Eye (tissue), 1 donor: ENCODE results near the gene APOC3.
A peak's percentile ranks its signal among the peaks of the same experiment; 100 is the strongest.
"Not testable (repeated sequence)": the region's sequence is repeated elsewhere in the genome, so short reads cannot be mapped to it uniquely, and the experiment has no call there.

Source experiments
- DNase-seq: peaks from one replicate; pipeline ENCODE4 v3.0.0-alpha.2; 2015

Gene APOC3

DNA sequence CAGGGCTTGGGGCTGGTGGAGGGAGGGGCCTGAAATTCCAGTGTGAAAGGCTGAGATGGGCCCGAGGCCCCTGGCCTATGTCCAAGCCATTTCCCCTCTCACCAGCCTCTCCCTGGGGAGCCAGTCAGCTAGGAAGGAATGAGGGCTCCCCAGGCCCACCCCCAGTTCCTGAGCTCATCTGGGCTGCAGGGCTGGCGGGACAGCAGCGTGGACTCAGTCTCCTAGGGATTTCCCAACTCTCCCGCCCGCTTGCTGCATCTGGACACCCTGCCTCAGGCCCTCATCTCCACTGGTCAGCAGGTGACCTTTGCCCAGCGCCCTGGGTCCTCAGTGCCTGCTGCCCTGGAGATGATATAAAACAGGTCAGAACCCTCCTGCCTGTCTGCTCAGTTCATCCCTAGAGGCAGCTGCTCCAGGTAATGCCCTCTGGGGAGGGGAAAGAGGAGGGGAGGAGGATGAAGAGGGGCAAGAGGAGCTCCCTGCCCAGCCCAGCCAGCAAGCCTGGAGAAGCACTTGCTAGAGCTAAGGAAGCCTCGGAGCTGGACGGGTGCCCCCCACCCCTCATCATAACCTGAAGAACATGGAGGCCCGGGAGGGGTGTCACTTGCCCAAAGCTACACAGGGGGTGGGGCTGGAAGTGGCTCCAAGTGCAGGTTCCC is at the start of gene APOC3:
TSS of gene APOC3 (plus strand) at position 383 of the 659 bp plus-strand sequence. CDS start 676 bp downstream, outside the sequence.
- DNase-seq, result no peak

DNA sequence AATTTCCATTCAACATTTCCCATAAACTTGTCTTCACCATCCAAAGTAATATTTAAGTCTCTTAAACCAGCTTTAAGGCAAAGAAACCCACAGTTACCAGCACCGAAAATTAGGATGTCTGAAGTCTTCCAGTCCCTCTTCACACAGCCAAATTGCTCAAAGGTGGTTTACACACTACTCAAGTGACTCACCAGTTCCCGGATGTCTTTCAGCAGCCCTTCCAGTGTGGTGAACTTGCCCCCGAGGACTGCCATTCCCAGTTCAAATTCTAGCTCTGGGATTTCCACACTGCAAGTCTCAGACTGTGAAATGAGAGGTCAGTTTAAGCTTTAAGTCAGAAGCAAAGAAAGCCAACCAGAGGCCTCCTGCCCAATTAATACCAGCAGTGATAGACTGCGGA is 47.0 kb upstream of the APOC3 start:
- DNase-seq, result no peak

DNA sequence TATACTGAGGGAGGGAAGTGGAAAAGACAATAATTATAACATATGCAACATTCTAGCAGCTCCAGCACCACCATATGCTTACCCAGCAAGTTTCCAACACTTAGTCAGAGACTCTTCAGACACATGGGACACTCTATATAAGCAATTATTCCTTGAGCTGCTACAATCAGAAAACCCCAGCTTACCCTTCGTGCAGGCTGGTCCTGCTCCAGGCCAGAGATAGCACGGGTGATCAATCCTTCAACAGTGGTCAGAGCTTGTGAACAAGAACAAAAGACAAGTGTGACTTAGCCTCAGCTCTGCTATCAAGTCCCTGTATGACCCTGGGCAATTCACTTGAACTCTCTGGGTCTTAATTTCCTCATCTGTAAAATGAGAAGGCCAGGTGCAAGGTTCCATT is 43.4 kb upstream of the APOC3 start:
- DNase-seq, result no peak

- no peak for DNase-seq
These were observed 42.7 kb upstream of the APOC3 start for GRCh38 chr11:116786966-116787365.

- DNase-seq, result no peak
These were observed 42.3 kb upstream of the APOC3 start for GRCh38 chr11:116787436-116787785.

GRCh38 chr11:116787786-116788486 is 41.8 kb upstream of the APOC3 start, which contains the start of gene ZPR1:
Gene ZPR1 (minus strand): TSS chr11:116788023. CDS start chr11:116787990, 33 bp downstream.
- peak; percentile 93 for DNase-seq

DNA sequence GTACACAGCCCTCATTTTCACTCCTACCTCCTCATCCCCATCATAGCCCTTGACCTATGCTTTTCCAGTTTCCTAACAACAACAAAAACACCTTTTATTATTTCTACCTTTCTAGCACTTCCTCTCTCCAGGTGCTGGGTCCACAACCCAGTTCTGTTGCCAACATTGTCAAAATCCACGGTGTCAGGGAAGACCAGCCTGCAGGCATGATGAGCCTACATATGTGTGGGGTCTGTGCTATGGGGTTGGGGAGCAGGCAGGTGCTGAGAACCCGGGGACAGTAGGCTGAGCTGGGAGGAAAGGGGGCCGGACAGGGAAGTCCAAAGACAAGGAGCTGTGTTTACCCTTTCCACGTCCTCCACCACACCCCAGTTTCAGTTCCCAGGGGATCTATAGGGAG is 41.2 kb upstream of the APOC3 start:
- DNase-seq, result no peak

DNA sequence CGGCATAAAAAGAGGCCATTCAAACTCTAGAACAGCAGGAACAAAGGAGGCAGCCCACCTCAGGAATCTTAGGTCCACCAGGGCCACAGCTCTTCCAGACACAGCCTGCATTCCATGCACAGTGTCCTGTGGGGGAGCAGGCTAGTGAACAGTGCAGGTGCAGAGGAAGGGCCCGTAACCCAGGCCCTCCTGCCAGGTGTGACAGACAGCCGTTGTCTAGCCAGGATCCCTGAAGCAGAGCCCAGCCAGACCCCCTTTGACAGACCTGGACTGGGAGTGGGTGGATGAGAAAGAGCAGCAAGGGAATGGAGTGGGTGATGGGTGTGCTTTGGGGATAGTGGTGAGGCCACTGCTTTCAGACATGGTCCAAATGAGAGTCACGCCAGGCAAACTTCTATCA is 40.7 kb upstream of the APOC3 start:
- DNase-seq, result no peak

GRCh38 chr11:116790167-116791001 is 39.3 kb upstream of the APOC3 start:
- DNase-seq, result no peak

- DNase-seq, result peak; percentile 92
These were observed 38.5 kb upstream of the APOC3 start for GRCh38 chr11:116791002-116791812.

GRCh38 chr11:116791813-116792143 is 37.9 kb upstream of the APOC3 start, which contains the start of gene APOA5:
Gene APOA5 (minus strand): TSS chr11:116791879. CDS start chr11:116791860, 19 bp downstream.
- DNase-seq, result no peak

DNA sequence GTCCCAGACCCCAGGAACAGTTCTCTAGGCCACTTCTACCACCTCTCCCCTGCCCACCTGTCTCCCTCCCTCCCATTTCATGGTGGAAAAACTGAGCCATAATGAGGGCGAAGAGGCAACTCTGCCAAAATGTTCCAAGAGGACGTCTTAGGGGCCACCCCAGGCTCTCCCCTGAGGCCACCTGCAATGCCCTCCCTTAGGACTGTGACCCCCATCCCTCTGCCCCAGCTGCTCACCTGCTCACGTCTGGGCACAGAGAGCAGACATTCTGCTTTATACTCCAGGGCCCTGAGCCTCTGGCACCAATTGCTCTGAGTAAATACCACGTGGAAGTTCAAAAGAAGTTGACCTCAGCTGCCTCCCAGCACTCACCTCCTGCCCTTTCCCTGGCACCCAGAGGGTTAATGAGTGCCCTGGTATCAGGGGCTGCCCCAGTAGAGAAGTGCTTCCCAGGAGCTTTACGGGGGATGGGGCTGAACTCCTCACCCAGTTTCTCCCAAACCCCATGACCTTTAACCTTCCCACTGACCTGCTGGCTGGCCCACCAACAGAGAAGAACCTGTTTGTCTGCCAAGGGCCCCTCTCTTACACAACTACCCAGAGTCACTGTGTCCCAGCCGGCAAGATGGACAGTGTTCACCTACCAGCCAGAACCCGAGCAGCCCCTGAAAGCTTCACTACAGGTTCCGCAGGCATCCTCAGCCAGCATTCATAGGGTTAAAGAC is 37.4 kb upstream of the APOC3 start:
- DNase-seq, result no peak

DNA sequence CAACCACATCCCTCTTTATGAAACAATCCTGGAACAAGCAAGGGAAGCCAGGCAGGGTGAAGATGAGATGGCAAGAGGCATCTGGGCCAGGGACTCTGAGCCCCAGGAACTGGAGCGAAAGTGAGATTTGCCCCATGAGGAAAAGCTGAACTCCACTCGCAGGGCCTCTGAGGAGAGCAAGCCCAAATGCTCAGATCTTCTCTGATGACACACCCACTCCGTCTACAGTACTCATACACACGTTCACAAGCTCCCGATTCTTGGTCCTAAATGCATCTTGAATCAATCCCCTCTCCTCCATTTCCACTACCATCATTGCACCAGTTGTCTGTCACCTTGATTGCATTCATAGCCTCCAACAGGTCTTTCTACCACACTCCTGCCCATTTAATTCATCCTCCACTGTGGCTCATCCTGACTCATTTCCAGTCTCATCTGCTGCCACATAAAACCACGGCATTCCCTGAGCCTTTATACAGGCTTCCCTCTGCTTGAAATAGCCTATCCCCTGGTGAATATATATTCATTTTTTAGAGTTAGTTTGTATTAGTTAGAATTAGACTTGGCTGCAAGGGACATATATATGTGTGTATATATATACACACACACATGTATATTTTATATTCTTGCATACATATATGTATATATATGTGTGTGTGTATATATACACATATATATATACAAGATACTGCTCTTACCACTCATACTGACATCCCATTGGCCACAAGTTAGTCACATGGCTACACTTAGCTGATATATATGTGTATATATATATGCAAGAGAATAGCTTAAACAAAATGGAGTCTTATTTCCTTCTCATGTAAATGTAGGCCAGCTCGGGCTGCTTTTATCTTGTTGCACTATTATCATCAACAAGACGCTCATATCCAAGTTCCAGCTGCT is 36.6 kb upstream of the APOC3 start:
- no peak for DNase-seq

- DNase-seq, result no peak
These were observed 36.0 kb upstream of the APOC3 start for GRCh38 chr11:116793772-116794097.

- DNase-seq, result no peak
These were observed 34.9 kb upstream of the APOC3 start for GRCh38 chr11:116794851-116795250.

- DNase-seq, result no peak
These were observed 33.2 kb upstream of the APOC3 start for GRCh38 chr11:116796548-116796947.

GRCh38 chr11:116797816-116798215 is 31.9 kb upstream of the APOC3 start:
- DNase-seq, result no peak

- no peak for DNase-seq
These were observed 31.3 kb upstream of the APOC3 start for GRCh38 chr11:116798368-116798767.

GRCh38 chr11:116800610-116801009 is 29.1 kb upstream of the APOC3 start:
- DNase-seq, result no peak

DNA sequence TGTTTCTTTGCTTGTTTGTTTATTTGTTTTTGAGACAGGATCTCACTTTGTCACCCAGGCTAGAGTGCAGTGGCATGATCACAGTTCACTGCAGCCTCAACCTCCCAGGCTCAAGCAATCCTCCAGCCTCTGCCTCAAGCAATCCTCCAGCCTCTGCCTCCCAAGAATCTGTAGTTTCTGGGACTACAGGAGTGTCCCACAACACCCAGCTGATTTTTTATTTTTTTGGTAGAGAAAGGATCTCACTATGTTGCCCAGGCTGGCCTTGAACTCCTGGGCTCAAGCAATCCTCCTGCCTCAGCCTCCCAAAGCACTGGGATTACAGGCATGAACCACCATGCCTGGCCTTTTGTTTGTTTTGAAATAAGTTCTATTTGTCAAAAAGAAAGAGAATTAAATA is 28.0 kb upstream of the APOC3 start:
- not testable (repeated sequence) for DNase-seq

DNA sequence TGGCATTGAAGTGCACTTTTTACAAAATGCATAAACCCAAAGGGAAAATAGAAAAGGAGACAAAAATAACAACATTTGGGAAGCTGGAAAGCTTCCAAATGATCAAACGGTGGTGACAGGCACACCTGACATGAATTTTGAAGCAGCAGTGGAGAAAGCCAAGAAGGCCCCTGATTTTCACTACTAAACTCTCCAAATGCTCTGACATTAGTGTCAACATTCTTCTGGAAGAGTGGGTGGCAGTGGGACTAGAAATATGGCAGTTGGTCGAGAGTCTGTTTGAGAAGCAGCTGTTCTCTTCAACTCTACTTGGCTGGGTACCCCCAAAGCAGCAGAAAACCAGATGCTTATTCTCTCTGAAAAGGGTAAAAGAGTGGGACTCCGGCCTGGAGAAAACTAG is 25.7 kb upstream of the APOC3 start:
- no peak for DNase-seq
